Natural killer cell treated with Interleukin-12 subunit alpha and Interleukin-12 subunit beta and Interleukin-15 and Interleukin-18, amount 100 ng/mL, for 72 hours (primary cell): ENCODE results near the gene C4BPA. TPM values are rescaled to one million over a fixed set of nuclear protein-coding genes. Genes with fewer than 3 reads are reported as not detected.

Source experiments
- ATAC-seq, 2 donors: fragments of 150-1000 bp; cut with Tn5 transposase in 1 of 2; sonication (Bioruptor Pico), chemical (Tn5 transposase) in 1 of 2; 2 replicates each; pipeline ENCODE4 v1.10.0; 2021
- DNase-seq: peaks from one replicate; pipeline ENCODE4 v3.0.0; 2022; ENCODE audit warnings: low spot score
- H3K27ac Mint-ChIP-seq, 2 donors: 1 replicate in 1 of 2; 2 replicates in 1 of 2; pipeline ENCODE4 v1.8.0; 2022; ENCODE audit warnings: mixed read lengths in 2 of 2, mild to moderate bottlenecking in 1 of 2, moderate library complexity in 1 of 2
- H3K27me3 Mint-ChIP-seq, 2 donors: 1 replicate in 1 of 2; 2 replicates in 1 of 2; pipeline ENCODE4 v1.8.0; 2022; ENCODE audit warnings: mixed read lengths in 2 of 2
- H3K36me3 Mint-ChIP-seq: one replicate; pipeline ENCODE4 v1.8.0; 2022; ENCODE audit warnings: mixed read lengths
- H3K4me1 Mint-ChIP-seq, 2 donors: 1 replicate in 1 of 2; 2 replicates in 1 of 2; pipeline ENCODE4 v1.8.0; 2022; ENCODE audit warnings: low read depth in 2 of 2, mixed read lengths in 2 of 2, mild to moderate bottlenecking in 1 of 2
- H3K4me3 Mint-ChIP-seq: one replicate; pipeline ENCODE4 v1.8.0; 2022; ENCODE audit warnings: mixed read lengths
- H3K9me3 Mint-ChIP-seq: 2 replicates; pipeline ENCODE4 v1.8.0; 2022; ENCODE audit warnings: mixed read lengths
- total RNA-seq, 2 donors: library from RNA; stranded (reverse); gene quantifications; one replicate each; pipeline ENCODE4 v1.2.3, GENCODE V29; 2022

The C4BPA gene
- total RNA-seq, 2 donors from 2014 or later = not detected

GRCh38 chr1:207084232-207084631, 19.8 kb upstream of the C4BPA start:
- H3K9me3 Mint-ChIP-seq = no peaks in the 10 kb centered on the region
- no peak overlapping the region for H3K27ac Mint-ChIP-seq
- H3K27me3 Mint-ChIP-seq = peaks cover 12 to 48% of the 10 kb centered on the region in 2 donors
- no peak overlapping the region for H3K4me3 Mint-ChIP-seq
- no peak for DNase-seq
- H3K36me3 Mint-ChIP-seq = no peaks in the 10 kb centered on the region
- peaks cover 3 to 10% of the 10 kb centered on the region in 2 donors for H3K4me1 Mint-ChIP-seq
- no peak for ATAC-seq

GRCh38 chr1:207084701-207085180, 19.3 kb upstream of the C4BPA start:
- ATAC-seq (no peak), DNase-seq (peak; percentile 63)
- no peaks in the 10 kb centered on the region for H3K9me3 Mint-ChIP-seq
- H3K36me3 Mint-ChIP-seq = no peaks in the 10 kb centered on the region
- H3K4me3 Mint-ChIP-seq = no peak overlapping the region
- H3K27ac Mint-ChIP-seq = no peak overlapping the region
- H3K4me1 Mint-ChIP-seq = peaks cover 3 to 10% of the 10 kb centered on the region in 2 donors
- peaks cover 12 to 48% of the 10 kb centered on the region in 2 donors for H3K27me3 Mint-ChIP-seq

- H3K4me1 Mint-ChIP-seq = peaks cover 3 to 10% of the 10 kb centered on the region in 2 donors
- H3K27me3 Mint-ChIP-seq = peaks cover 12 to 48% of the 10 kb centered on the region in 2 donors
- ATAC-seq (no peak), DNase-seq (no peak)
- H3K27ac Mint-ChIP-seq = no peak overlapping the region
- H3K36me3 Mint-ChIP-seq = no peaks in the 10 kb centered on the region
- H3K4me3 Mint-ChIP-seq = no peak overlapping the region
- H3K9me3 Mint-ChIP-seq = no peaks in the 10 kb centered on the region
Measured at GRCh38 chr1:207085887-207086286, 18.1 kb upstream of the C4BPA start.

GRCh38 chr1:207088161-207088560, 15.9 kb upstream of the C4BPA start:
- ATAC-seq (no peak), DNase-seq (no peak)
- Mint-ChIP-seq H3K4me1 (peaks cover 3 to 10% of the 10 kb centered on the region in 2 donors), H3K27me3 (peaks cover 15 to 31% of the 10 kb centered on the region in 2 donors), H3K36me3 (no peaks in the 10 kb centered on the region), H3K27ac (no peak overlapping the region), H3K9me3 (no peaks in the 10 kb centered on the region), H3K4me3 (no peak overlapping the region)

- ATAC-seq (no peak), DNase-seq (no peak)
- Mint-ChIP-seq H3K27ac (peak within 1 kb of the TSS in 1 of 2 donors; percentile 13), H3K27me3 (peaks cover 12 to 23% of the 10 kb centered on the region in 2 donors), H3K4me1 (peaks cover 3 to 10% of the 10 kb centered on the region in 2 donors), H3K9me3 (no peaks in the 10 kb centered on the region), H3K4me3 (peak within 1 kb of the TSS; percentile 28), H3K36me3 (no peaks in the 10 kb centered on the region)
Measured at GRCh38 chr1:207088701-207089626, 15.1 kb upstream of the C4BPA start, which contains the start of gene C4BPB. C4BPB (plus strand) TSS chr1:207088860; CDS start chr1:207089532, 672 bp downstream.

- H3K4me1 Mint-ChIP-seq = peaks cover 3 to 7% of the 10 kb centered on the region in 2 donors
- ATAC-seq (no peak), DNase-seq (no peak)
- peak overlapping the region; percentile 28 for H3K4me3 Mint-ChIP-seq
- H3K27ac Mint-ChIP-seq = peak overlapping the region in 1 of 2 donors; percentile 13
- H3K27me3 Mint-ChIP-seq = peaks cover 15 to 20% of the 10 kb centered on the region in 2 donors
- H3K9me3 Mint-ChIP-seq = no peaks in the 10 kb centered on the region
- H3K36me3 Mint-ChIP-seq = no peaks in the 10 kb centered on the region
Measured at GRCh38 chr1:207089627-207090355, 14.2 kb upstream of the C4BPA start.

GRCh38 chr1:207091200-207091908, 12.7 kb upstream of the C4BPA start:
- ATAC-seq (no peak), DNase-seq (no peak)
- Mint-ChIP-seq H3K4me1 (no peaks in the 10 kb centered on the region), H3K9me3 (no peaks in the 10 kb centered on the region), H3K27ac (no peak overlapping the region), H3K4me3 (no peak overlapping the region), H3K36me3 (no peaks in the 10 kb centered on the region), H3K27me3 (peaks cover 20 to 28% of the 10 kb centered on the region in 2 donors)

- ATAC-seq = no peak
- H3K4me3 Mint-ChIP-seq = no peak overlapping the region
- H3K36me3 Mint-ChIP-seq = no peaks in the 10 kb centered on the region
- peaks cover 20 to 26% of the 10 kb centered on the region in 2 donors for H3K27me3 Mint-ChIP-seq
- no peaks in the 10 kb centered on the region for H3K9me3 Mint-ChIP-seq
- H3K4me1 Mint-ChIP-seq = peaks cover 0 to 8% of the 10 kb centered on the region in 2 donors
- DNase-seq = no peak
- H3K27ac Mint-ChIP-seq = no peak overlapping the region
Measured at GRCh38 chr1:207093944-207094343, 10.1 kb upstream of the C4BPA start.

GRCh38 chr1:207097871-207098324, 6.1 kb upstream of the C4BPA start:
- H3K36me3 Mint-ChIP-seq = no peaks in the 10 kb centered on the region
- H3K4me1 Mint-ChIP-seq = peaks cover 0 to 8% of the 10 kb centered on the region in 2 donors
- DNase-seq (no peak), ATAC-seq (peak; percentile 66 to 90)
- peak overlapping the region in 1 of 2 donors; percentile 12 for H3K27ac Mint-ChIP-seq
- H3K4me3 Mint-ChIP-seq = peak overlapping the region; percentile 7
- peaks cover 27 to 49% of the 10 kb centered on the region in 2 donors for H3K27me3 Mint-ChIP-seq
- no peaks in the 10 kb centered on the region for H3K9me3 Mint-ChIP-seq

GRCh38 chr1:207101720-207102119, 2.3 kb upstream of the C4BPA start:
- DNase-seq (no peak), ATAC-seq (no peak)
- Mint-ChIP-seq H3K4me3 (no peak overlapping the region), H3K27me3 (peaks cover 22 to 35% of the 10 kb centered on the region in 2 donors), H3K27ac (no peak overlapping the region), H3K36me3 (no peaks in the 10 kb centered on the region), H3K4me1 (peaks cover 0 to 8% of the 10 kb centered on the region in 2 donors), H3K9me3 (no peaks in the 10 kb centered on the region)

- Mint-ChIP-seq H3K9me3 (no peaks in the 10 kb centered on the region), H3K4me3 (no peak overlapping the region), H3K36me3 (no peaks in the 10 kb centered on the region), H3K4me1 (peaks cover 0 to 8% of the 10 kb centered on the region in 2 donors), H3K27ac (no peak overlapping the region), H3K27me3 (peaks cover 25 to 39% of the 10 kb centered on the region in 2 donors)
- no peak for DNase-seq
- no peak for ATAC-seq
Measured at GRCh38 chr1:207102146-207102545, 1.9 kb upstream of the C4BPA start.

GRCh38 chr1:207102659-207103058, 1.4 kb upstream of the C4BPA start:
- Mint-ChIP-seq H3K4me3 (no peak overlapping the region), H3K27me3 (peaks cover 27 to 43% of the 10 kb centered on the region in 2 donors), H3K27ac (no peak overlapping the region), H3K9me3 (no peaks in the 10 kb centered on the region), H3K36me3 (no peaks in the 10 kb centered on the region), H3K4me1 (peaks cover 0 to 6% of the 10 kb centered on the region in 2 donors)
- ATAC-seq (no peak), DNase-seq (no peak)

- Mint-ChIP-seq H3K36me3 (no peaks in the 10 kb centered on the region), H3K27me3 (peaks cover 34 to 48% of the 10 kb centered on the region in 2 donors), H3K4me3 (no peak overlapping the region), H3K4me1 (no peaks in the 10 kb centered on the region), H3K27ac (no peak overlapping the region), H3K9me3 (no peaks in the 10 kb centered on the region)
- ATAC-seq (no peak), DNase-seq (no peak)
Measured at GRCh38 chr1:207109004-207109403, 5.0 kb downstream of the C4BPA start.
